Fibroblast of gingiva (primary cell): ENCODE results near the gene MAP4K5.
A peak's percentile ranks its signal among the peaks of the same experiment; 100 is the strongest.
"Not testable (repeated sequence)": the region's sequence is repeated elsewhere in the genome, so short reads cannot be mapped to it uniquely, and the experiment has no call there.

Source experiments
- DNase-seq: peaks from one replicate; pipeline ENCODE4 v3.0.0-alpha.2; 2011; ENCODE audit warnings: low read depth

Gene MAP4K5

DNA sequence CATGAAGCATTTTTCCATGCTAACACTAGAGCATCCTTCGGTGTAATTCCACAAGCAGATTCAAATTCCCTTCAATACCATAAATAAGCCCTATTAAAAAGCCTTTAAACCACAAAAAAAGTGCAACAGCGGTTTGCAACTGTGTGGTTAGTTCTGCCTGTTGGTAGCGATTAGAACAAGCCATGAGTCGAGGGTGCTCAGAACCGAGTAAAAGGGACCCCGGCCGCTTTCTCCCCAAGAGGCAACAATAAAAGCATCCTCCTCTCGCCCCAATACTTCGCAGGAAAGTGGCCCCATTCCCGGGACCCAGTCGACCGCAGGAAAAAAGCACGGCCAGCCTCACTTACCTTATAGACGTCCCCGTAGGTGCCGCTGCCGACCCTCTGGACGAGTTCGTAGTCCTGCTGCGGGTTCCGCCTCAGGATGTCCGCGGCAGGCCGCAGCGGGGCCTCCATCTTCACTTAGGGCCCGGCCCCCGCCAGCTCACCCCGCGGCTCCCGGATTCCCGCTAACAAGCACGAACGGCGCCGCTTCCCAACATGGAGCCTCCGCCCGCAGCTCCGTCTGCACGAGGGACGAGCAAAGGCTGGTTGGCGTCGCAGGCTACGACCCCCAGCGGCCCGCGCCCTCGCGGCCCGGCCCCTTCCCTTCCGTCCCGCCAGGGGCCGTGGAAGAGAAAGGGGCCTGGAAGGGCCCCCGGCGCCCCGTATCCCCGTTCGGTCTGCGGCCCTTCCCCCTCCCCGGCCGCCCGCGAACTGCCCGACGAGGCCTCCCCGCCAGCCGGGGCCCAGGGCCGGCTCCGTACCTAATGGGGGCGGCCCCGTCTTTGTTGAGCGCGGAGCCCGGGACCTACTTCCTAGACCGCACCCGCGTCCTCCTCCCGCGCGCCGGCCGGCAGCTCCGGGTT is 521 bp downstream of the MAP4K5 start:
- DNase-seq = peak; percentile 24

DNA sequence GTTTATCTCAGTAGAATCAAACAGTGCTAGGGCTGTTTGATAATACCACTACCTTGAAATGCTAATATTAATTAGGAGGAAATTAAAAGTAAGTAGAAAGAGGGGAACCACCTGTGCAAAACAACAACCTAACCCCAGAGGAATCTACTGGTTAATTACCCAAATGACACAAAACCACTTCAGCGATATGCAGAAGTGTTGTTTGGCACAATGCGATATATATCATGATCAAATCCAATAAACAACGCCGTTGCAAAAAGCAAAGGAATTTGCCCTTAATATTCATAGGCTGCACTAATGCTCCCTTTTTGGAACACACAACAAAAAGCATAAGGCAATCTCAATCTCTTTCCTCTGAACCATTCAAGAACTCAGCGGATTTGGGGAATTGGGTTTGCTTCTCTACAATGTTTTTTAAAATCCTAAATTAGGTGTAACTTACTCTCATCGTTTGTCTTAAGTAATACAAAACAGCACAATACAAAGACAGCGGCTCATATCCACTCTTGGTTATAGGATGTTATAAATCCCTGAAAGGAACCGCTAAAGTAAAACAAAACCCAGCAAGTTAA is 1.5 kb downstream of the MAP4K5 start:
- DNase-seq = no peak

DNA sequence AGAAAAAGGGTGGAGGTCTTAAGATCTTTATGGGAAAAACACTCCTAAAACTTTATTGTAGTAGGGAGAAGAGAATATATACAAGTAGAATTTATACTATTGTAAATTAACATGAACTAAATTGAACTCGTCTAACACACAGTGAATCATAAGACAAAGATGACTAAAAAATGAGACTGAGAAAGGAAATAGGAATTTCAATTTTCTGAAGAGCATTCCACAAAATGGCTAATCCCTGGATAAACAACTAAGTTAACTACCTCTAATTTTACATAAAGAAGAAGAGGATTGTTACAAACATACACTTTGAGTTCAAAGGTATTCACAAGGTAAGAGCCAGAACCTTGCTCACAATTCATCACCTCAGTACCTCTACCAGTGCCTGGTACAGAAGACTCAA is 2.0 kb downstream of the MAP4K5 start:
- peak; percentile 22 for DNase-seq

DNA sequence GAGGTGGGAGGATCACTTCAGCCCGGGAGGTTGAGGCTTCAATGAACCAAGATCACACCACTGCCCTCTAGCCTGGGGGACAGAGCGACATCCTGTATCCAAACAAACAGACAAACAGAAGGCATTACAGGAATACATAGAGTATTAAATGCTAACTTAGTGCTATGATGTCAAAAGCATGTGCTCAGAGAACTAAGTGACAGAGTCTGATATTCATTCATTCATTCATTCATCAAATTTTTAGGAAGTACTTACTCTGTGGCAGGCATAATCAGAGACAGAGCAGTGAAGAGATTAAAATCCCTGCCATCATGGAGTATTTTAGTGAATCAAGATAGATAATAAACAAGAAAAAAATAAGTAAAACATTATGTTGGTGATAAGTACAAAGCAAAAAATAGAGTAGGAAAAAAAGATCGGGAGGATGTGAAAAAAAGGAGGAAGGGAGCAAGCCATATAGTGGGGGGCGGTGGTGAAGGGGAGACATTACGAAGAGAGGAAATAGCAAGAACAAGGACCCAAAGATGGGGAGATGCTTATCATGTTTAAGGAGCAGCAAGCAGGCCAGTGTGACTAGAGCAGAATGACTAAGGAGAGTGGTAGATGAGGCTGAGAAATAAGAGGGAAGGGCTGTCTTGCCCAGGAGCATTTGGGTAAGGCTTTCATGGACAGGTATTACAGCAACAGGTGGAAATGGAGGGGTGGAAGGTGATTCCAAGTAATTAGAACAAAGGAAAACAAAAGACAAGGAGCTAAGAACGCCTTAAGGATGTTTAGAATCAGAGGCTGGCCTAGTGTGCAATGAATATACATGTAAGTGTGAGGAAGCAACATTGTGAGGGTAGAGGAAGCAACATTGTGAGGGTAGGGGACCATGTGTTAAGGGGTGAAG is 2.8 kb downstream of the MAP4K5 start:
- DNase-seq = no peak

DNA sequence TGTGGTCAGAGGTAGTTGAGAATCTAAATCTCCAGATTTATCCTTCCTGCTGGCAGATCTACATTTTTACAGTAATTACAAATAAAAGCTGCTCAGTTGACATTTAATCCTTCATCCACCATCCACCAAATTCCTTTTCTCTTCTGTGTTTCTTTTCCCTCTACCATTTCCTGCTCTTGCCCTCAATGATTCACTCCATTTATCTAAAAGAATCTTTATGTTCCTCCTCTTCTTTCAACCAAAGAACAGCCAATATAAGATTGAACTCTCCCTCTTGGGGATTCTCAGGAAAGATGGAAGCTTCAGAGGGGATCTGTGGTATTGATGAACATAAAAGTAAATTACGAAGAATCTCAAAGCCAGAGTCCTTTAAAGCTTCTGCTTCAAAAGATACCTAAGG is 4.4 kb downstream of the MAP4K5 start:
- no peak for DNase-seq

DNA sequence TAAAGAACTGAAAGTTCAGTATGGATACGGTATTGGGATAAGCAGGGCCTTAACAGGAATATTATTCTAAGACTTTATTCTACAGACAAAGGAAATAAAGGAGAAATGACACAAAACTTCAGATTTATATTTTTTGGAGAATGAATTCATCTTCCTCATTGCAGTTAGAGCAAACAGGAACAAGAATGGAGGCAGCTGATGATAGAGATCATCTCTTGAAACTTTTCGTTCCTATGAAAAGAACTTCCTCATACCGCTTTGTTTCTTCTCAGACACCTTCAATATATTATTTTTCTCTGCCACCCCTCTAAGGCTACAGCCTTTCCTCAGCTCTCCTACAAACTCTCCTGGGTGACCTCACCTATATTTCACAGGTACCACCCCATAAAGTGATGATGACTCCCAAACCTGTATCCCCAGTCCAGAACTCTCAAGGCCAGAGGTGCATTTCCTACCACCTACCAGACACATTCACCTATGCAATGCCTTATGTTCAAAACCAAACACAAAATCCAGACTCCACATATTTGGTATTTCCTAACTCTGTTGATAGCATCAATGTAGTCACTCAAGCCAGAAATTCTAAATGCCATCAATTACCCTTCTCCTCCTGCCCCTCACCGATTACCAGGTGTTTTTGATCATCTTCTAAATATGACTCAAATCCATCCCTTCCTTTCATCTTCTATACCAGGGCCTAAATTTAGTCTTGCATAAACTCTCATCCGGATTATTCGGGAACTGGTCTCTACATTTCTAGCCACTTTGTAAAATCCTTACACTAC is 7.4 kb downstream of the MAP4K5 start:
- DNase-seq = no peak

DNA sequence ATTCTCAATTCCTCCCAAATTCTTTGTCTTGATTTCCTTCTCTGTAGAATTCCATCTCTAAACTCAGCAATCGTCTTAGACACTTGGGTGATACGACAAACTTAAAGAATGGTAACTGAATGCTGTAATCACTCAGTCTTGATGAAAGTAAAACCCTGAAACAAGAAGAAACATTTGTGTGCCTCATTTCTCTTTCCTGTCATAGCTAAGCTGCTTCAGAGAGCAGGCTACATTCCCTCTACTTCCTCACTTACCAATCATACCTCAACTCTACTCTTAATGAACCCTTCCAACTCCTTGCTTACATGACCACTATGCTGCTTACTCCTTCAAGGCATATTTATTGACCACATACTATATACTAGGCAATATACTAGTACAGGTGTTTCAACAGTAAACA is 8.3 kb downstream of the MAP4K5 start:
- no peak for DNase-seq

DNA sequence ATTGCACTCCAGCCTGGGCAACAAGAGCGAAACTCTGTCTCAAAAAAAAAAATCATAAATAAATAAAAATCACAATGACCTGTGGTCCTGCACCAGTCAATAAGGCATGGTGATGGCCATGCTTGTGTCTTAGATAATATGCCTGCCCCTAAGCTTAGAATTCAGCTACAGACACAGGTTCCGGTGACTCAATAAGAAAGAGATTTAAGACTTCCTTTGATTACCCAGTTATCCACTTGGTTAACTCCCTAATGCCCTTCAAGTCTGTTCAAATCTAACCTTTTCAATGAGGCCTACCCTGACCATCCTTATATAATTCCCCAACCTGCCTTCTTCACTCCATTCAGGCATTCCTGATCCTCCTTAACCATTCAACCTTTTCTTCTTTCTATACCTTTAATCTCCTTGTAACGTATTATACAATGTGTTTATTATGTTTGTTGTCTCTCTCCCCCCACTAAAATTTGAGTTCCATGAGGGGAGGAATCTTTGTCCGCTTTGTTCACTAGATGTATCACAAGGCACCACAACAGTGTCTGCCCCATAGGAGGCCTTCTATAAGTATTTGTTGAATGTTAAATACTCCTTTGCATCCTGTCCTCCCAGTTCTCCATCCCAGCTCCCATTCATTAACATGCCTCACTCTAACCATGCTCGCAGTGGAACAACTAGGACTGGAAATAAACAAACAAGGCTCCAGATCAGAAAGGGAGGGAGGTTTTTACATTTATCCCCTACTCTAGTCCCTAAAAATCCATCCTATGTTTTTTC is 8.9 kb downstream of the MAP4K5 start:
- DNase-seq = no peak

DNA sequence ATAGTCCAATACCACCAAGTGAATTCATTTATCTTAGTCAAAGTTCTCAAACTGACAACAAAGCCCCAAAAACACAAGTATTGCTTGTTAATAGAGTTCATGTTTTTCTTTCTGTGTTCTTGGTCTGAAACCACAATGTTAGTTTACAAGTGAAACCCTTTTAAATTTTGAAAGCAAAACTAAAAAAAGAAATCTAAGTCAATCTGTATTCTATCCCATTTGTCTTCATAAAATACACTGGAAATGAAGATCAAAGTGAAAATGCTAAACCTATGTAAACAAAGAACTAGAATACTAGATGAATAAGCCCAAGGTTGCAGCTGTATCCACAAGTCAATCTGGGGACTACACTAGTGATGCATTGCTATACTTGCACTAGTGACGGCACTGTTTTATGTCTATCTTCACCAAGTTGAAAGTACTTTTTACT is 10.4 kb downstream of the MAP4K5 start:
- no peak for DNase-seq

DNA sequence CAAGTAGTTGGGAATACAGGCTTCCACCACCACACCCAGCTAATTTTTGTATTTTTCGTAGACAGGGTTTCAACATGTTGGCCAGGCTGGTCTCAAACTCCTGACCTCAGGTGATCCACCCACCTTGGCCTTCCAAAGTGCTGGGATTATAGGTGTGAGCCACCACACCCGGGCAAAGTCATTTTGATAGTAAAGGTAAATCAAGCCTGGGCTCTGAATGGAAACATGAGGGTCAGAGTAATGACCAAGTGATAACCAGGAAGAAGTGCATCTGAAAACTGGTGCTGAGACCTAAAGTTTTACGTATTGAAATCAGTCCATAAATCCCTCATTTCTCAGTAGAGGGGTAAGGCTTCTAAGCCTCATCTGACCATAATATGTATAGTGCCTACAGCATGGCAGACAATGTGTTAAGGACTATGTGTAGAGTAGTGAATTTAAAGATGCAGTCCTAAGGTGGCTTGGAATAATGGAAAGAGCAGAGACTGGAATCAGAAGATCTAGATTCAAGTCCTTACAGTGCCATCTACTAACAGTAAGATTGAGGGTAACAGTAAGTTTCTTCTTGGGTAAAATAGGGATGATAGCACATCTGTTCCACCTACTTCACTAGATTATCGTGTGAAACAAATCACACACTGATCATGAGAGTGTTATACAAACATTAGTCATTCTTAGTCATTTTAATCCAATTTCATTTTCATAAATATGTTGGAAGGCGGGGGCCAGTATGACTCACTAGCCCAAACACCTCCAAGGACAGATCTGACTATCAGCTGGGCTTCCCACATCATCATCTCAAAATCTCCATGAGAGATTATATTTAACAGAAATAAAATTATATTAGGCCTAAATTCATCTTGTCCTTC is 11.2 kb downstream of the MAP4K5 start:
- peak; percentile 64 for DNase-seq

DNA sequence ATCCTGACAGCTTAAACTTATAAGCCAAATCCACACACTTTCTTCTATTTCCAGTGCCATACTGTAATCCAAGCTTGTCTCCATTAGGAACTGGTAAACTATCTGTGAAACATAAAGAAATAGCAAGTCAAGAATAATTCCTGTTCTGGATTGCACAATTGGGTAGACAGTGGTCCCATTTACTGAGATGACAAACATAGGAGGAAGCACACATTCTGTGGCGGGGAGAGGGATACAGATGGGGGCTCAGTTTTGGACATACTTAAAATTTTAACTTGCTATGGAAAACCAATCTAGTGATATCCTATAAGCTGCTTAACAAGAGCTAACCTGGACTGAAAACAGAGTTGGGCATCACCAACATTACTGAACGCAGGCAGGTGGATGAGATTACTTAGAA is 16.3 kb downstream of the MAP4K5 start:
- no peak for DNase-seq

DNA sequence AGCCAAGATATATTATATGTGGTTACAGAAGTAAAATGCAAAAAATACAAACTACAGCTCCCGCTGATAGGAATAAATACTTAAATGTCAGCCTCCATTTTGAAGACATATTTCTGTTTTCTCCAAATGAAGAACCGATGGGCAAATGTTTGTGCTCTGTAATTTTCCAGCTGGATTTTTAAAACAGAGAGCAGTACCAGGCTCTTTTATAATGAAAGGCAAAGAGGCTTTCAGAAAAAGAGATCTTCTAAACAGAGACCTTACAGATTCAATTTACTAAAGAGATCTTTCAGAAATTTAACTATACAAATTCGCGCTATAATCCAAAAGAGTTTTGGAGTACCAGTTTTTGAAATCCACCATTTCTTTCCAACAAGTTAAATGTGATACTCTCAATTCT is 19.9 kb downstream of the MAP4K5 start:
- DNase-seq = no peak

DNA sequence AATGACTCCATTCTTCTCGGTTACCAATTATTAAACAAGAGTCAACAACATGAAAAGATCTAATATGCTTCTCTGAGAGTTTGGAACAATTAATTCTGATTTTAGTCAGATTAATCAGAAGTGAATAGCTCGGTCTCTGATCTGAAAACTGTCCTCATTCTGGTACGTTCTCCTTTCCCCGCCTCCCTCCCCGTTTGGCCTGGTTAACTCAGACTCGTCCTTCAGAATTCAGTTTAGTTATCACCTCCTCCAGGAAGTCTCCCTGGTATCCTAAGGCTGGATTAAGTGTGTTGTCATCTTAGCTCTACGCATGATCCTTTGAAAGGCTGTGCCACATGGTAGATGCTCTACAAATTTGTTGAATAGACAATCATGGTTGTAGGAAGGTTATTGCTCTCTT is 22.2 kb downstream of the MAP4K5 start:
- DNase-seq = no peak

DNA sequence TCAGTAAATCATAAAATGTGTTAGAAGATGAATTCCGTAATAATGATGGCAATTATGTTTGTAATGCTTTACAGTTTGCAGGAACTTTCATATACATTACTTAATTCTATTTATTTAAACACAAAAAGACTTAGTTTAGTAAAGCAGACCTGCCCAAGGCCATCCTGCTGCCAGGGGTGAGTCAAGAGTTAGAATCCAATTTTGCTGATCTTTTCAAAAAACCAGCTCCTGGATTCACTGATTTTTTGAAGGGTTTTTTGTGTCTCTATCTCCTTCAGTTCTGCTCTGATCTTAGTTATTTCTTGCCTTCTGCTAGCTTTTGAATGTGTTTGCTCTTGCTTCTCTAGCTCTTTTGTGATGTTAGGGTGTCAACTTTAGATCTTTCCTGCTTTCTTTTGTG is 25.3 kb downstream of the MAP4K5 start:
- DNase-seq = not testable (repeated sequence)

DNA sequence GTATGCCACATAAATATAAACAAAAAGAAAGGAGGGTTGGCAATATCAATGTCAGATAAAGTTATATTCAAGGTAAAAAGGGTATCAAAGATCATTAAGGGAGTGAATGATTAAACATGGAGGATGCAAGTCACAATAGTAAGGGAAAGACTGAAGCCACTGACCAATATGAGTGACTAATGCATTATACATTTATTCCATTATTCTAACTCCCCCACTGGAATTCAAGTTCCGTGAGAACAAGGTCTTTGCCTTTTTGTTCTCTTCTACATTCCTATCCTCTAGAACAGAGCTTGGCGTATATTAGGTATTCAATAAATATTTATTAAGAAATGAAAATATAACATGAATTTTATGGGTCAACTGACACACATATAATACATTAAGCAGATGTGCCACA is 30.7 kb downstream of the MAP4K5 start:
- DNase-seq = peak; percentile 34

DNA sequence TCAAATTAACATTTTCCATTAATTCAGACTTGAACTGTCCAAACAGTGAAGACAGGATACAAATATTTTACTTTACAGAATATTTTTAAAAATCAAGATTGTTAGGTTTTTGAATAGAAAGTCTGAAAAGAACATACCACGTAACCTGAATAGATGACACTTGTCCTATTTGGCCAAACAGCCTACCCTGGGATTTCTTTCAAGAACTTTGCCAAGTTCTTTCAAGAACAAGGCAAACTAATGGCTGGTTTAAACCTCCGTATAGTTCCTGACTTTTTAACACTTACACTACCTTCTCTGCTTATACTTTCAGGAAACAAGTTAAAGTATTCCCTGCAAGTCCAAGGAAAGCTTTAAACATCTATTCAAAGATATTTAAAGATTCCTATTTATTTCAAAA is 35.0 kb downstream of the MAP4K5 start:
- DNase-seq = no peak

DNA sequence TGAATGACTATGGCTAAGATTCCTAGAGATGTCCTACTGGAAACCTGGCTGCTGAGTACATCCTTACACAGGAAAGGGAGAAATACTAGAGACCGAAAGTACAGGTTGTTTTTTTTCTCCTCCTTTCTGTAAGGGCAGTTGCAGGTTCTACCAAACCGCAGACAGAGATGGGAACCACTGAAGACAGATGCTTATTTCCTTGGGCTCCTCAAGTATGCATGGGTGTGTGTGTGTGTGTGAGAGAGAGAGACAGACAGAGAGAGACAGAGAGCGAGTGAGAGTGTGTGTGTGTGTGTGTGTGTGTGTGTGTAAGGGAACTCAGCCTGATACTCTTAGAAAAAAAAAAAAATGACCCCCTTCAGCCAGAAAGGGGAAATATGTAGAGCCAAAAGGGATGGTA is 42.5 kb downstream of the MAP4K5 start:
- DNase-seq = no peak

DNA sequence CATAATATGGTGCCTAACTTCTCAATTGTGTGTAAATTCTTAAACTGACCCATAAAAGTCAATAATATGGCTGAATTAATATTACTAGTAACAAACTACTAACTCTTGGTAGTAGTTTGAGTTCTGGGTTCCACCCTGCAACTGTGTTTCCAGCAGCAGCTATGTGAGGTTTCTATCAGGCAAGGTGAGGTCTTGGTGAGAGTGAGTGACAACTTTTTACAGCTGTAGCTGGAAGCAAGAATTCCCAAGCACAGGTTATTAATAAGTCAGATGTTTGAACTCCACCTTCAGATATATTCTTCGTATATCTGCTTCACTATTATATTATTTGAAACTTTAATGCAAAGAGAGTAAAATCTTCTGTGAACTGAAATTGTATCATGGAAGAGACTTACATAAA is 43.8 kb downstream of the MAP4K5 start:
- no peak for DNase-seq

DNA sequence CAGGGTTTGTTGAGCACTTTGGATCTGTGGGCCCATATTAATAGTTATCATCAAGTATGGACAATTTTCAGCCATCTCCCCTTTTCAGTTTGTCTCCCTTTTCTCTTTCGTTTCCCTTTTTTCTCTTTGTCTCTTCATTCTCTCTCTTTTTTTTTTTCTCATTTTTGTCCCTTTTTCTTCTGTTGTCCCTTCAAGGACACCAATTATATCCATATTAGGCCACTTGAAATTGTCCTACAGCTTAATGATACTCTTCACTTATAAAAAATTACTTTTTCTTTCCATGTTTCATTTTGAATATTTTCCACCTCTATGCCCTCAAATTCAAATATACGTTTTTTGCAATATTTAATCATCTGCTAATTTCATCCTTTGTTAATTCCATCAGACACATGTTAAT is 53.3 kb downstream of the MAP4K5 start:
- no peak for DNase-seq

DNA sequence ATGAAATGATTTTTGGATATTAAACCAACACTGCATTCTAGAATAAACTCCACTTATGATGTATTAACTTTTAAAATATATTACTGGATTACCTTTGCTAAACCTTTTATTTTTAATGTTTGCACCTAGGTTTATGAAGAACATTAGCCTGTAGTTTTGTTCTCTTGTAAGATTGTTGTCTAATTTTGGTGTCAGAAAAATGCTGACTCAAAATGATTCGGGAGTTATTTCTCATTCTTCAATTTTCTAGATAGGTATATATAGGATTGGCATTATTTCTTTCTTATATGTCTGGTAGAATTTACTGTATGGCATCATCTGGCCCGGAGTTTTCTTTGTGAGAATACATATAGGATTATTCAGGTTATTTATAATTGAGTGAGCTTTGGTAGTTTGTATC is 54.6 kb downstream of the MAP4K5 start:
- no peak for DNase-seq
